GM19240 (cell line): ENCODE data around the gene SKI.

Experiments used
- DNase-seq: peaks from one replicate; pipeline ENCODE4 v3.0.0; 2011; ENCODE audit warnings: low spot score; ENCODE audit not compliant: insufficient read length

The SKI gene

DNA sequence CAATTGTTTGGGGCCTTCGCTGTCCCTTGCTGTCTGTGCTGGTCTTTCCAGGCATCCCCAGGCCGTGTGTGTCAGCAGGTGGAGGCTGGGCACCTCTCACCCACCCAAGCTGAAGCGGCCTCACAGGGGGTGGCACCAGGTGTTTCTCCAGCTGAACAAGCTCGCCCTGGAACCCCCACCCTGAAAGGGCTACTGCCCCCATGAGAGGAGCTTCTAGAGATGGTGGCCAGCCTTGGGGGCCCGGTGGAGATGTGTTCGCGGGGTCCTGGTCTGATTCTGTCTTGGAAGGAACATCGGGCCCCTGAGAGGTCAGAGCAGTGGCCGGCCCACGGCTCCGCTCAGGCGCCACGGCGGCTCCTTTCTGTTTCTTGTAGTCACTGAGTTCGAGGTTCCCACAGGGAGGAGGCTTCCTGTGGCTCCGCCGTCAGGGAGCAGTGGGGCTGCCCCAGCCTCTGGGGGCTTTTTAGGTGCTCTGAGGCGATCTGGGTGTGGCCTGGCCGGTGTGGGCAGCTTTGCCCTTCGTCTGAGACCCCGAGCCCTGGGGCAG is 46.9 kb downstream of the SKI start:
- DNase-seq: no peak

DNA sequence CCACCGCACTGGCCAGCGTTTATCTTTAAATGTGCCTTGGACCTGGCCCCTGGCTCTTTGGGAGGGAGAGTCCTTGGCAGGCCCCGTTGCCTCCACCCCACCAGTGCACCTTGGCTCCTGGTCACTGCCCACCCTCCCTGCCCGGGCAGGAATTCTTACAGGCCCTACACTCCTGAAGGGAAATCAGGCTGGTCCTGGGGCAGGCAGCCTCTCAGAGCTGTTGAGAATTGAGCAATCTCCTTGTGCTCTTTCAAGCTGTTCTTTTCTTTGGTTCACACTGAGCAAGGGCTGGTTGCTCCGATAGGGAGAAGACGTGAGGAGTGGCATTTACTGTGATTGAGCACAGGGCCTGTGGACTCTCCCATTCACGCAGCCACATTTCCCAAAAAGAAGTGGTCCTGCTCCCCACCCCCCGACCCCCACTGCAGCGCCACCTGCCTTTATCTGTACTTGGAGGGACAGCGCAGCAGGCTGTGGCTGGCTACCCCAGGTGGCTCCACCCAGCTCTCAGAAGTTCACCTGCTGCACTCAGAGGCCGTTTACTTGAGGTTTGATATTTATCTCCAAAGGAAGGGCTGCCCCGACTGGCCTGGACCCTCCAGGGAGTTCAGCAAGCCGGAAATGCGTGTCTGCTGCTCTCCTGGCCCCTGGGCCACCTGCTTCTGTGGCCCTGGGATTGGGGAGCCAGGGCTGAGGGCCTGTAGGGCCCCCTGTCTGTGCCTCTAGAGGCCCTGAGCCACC is 47.8 kb downstream of the SKI start:
- no peak for DNase-seq

DNA sequence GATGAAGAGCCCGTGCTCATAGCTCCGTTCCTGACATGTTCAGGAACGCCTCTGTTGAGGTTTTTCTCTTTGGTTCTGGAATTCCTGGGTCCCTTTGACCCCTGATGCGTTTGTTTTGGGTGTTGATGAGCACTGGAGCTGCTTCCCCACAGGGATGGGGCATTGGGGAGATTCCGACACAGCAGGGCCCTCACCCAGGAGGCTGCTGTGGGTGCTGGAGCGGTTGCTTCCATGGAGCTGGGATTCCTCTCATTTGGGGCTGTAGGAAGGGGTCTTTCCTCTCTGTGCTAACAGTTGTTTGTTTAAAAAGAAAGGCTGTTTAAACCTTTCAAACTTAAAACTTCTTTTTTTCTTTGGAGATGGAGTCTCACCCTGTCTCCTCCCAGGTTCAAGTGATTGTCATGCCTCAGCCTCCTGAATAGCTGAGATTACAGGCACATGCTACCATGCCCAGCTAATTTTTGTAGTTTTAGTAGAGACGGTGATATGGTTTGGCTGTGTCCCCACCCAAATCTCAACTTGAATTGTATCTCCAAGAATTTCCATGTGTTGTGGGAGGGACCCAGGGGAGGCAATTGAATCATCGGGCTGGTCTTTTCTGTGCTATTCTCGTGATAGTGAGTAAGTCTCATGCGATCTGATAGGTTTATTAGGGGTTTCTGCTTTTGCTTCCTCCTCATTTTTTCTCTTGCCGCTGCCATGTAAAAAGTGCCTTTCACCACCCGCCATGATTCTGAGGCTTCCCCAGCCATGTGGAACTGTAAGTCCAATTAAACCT is 48.9 kb downstream of the SKI start:
- DNase-seq: no peak

DNA sequence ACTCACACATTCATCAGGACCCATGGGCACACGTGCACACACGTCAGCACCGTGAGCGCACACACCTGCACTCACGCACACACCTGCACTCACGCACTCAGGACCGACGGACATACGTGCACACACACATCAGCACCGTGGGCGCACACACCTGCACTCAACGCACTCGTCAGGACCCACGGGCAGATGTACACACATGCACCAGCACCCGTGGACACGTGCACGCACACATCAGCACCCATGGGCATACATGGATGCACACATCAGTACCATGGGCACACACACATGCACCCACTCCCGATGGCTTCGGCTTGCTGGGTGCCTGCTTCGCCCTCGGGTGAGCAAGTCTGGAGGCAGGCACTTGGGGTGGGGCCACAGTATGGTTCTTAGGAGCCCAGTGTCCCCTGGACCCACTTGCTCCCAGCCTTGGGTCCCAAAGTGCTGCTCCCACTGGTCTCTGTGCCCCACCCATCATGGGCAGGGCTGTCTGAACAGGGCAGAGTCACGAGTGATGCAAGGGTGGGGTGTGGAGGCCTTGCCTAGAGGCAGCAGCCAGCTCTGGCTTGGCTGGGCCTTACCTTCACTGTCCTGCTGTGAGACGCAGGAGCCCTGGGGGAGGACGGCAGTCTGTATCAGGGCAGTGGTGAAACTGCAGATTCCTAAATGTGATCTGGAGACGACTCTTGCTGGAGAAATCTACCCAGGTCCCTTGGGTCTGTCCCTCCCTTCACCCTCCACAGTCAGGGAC is 49.8 kb downstream of the SKI start:
- no peak for DNase-seq

DNA sequence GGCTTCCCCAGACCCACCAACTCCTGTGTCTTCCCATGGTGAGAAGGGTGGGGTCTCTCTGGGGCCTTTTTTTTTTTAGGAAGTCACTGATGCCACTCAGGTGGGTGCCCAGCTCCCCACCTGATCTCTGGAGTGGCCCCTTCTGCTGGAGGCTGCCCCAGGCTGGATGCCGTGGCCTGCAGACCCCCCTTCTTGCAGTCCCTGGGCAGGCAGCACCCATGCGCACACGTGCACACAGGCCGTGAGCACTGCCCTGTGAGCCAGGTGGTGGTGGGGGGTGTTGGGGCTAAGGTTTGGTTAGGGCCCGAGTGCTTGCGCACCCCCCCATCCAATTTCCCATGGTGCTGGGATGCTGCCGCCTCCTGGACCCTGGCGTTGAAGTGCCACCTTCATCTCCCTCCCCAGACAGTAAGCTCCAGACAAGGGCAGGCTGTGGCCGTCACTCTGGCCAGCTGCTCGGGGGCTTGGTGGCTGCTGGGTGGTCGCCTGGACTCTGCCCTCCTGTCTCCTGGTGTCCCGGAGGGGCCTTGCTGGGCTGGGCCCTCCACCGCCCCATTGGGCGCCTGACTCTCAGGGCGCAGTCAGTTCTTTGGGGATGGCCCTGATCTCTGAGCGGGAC is 50.6 kb downstream of the SKI start:
- no peak for DNase-seq

DNA sequence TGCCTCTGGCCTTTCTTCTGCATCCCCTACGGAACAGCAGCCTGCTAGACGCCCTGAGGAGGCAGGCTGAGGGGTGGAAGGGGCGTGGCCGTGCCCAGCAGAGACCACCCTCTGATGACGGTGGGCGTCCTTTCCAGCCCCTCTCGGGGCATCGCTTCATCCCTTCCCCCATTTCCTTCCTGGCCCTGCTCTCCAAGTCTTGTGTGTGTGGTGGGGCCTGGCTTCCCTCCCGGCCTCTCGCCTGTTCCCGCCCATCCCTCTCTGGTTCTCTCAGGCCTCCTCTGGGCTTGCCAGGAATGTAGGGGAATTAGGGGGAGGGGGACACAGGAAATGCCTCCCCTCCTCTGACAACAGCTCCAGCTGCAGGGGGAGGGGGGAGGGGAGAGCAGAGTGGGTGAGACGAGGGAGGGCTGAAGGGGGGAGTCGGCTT is 51.1 kb downstream of the SKI start:
- no peak for DNase-seq

DNA sequence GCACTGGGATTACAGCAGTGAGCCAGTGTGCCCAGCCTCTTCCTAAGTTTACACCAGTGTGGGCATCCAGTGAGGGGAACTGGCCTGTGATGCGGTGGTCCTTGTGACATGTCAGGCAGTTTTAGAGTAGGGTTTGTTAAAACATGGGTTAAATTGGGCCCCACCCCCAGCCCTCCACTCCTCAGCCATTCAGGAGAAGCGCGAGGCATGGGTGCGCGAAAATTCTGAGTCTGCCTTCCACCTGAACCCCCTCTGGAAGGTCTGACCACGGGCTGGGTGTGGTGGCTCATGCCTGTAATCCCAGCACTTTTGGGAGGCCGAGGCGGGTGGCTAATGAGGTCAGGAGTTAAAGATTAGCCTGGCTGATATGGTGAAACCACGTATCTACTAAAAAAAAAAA is 51.7 kb downstream of the SKI start:
- no peak for DNase-seq

DNA sequence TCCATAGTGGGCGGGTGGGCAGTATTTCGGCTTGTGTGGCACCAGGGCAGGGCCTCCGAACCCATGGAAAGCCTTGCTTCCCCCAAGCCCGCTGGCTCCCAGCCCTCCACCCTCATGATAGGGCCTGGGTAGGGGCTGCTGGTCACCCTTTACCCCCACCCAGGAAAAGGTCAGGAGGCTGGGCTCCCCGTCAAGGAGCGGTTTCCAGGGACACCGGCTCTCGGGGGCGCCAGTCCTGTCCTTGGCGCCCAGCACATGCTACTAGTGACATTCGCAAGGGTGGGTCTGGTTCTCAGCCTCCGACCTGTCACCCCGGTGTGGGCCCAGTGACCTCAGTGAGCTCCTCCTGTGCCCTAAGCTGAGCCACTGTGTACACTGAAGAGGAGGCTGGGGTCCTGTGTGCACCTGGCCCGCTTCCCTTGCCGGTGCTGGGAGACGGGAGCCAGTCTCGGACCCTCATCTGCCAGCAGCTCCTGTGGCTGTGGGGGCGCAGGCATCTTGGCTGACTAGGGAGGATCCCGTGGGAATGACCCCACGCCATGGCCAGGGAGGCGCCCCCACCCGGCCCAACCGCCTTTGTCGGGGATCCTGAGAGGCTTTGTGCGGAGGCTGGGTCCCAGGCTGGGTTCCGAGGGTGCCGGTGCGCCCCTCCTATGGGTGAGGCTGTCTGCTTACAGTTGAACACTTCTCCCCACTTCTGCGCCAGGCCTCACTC is 54.6 kb downstream of the SKI start:
- DNase-seq: no peak

DNA sequence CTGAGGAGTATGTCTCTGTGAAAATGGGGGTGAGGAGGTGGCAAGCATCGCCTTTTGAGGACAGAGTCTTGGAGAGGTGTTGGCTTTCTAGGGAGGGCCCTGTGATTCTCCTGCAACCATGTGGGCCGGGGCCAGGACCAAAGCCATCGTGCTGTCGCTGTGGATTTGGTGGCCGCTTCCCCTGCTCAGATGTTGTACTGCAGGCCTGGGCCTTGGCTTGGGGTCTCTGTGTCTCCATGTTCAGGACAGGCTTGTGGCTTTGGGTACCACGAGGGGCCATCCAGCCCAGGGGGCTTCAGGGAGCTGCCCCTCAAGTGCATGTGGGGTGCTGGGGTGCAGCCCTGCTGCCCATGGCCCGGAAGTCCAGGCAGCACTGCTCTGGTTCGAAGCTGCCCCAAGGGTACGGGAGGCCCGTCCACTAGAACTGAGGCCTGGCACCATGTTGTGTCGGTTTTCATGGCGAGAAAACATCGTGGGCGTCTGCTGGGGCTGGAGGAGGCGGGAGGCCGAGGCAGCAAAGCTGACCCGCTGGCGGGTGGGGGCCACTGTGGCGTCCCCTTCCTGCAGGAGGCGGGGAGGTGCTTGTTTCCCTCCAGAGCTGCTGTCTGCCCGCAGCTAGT is 55.4 kb downstream of the SKI start:
- DNase-seq: no peak

DNA sequence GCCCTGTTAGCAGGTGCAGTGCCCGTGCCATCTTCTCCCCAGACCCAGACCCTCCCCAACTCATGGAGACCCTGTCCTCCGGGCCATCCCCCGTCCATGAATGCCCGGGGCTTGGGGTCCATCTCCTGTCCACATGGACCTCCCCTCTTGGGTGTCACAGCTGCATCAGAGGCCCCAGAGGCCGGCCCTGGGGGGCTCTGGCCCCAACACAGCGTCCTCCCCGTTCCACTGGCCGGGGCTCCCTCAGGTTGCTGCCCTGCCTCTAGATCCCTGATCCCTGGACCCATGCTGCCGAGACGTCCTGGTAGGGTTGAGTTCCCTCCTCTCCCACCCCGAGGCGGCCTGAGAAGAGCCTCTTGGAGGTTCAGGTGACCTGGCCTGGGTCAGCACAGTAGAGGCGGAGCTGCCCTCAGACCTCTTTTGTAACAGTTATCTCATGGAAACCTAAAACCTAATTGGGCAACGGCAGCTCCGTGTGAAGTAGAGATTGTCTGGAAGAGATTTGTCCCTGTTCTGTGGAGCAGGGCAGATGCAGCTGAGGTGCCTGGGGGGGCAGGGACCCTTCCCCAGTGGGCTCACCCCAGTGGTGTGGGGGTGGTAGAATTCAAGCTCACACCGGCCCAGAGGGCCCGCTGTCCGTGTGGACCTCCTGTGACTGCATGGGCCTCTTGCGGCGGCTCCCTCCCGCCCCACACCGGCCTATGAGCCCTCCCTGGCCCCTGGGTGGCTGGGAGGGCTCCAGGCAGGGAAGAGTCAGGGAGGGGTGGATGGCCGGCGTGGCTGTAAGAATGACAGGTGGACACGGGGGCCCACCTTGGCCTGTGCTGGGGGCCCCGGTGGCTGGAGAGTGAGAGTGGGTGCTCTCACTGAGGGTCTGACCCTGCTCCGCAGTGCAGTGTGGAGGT is 56.1 kb downstream of the SKI start:
- DNase-seq: no peak

DNA sequence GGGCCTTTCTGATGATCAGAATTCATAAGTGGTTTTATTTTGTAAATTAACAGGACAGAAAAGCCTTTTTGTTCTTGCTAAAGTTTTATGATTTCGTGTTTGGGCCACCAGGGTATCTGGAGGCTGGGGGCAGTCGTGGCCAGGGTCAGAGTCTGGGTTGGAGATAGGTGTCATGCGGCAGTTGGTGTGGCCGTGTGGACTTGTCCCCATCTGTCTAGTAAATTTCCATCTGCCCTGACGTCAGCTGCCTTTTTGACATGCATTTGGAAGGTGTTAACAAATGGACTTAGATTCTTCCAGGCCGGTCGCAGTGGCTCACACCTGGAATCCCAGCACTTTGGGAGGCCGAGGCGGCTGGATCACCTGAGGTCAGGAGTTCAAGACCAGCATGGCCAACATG is 56.8 kb downstream of the SKI start:
- no peak for DNase-seq

DNA sequence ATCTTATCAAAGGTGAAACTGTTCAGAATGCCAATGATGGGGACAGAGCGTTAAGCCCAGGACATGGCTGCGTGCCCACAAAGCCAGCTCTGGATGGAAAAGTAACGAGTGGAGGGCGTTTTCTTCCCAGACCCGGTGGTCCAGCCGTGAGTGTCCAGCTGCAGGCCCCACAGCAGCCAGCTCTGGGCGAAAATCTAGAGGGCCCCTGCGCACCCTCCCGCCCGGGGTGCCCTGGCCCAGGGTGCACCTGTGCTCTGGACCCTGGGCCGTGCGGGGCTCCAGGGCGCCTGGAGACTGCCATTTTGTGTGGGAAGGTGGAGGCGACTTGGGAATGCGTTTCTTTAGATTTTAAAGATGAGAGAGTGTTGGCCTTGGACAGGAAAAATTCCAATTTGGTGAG is 58.8 kb downstream of the SKI start:
- DNase-seq: no peak

DNA sequence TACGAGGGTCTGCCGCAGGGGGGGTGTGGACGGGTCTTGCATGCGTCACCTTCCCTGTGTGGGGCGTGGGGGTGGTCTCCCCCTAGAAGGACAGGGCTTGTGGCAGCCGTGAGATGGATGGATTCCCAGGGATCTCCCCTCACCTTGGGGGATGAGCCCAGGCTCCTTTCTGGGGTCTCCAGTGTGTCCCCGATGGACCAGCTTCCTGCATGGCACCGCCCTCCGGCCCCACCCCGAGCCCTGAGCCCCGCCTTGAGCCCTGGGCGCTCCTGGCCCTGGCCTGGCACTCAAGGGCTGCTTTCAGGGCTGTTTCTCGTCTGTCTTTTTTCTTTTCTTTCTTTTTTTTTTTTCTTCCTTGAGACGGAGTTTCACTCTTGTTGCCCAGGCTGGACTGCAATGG is 59.5 kb downstream of the SKI start:
- no peak for DNase-seq

DNA sequence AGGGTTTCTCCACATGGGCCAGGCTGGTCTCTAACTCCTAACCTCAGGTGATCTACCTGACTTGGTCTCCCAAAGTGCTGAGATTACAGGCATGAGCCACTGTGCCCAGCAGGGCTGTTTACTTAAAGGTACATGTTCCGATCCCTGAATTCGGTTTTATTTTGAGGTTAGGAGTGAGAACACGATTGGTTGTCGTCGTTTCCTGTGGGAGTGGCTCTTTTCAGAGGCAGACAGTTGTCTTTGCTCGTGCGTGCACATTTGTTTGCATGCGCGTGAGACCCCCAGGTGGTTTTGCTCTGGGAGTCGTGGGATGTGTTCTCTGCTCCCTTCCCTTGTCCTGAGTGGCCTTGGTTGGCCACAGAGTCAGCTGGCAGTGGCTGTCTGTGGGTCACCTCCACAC is 60.2 kb downstream of the SKI start:
- no peak for DNase-seq

DNA sequence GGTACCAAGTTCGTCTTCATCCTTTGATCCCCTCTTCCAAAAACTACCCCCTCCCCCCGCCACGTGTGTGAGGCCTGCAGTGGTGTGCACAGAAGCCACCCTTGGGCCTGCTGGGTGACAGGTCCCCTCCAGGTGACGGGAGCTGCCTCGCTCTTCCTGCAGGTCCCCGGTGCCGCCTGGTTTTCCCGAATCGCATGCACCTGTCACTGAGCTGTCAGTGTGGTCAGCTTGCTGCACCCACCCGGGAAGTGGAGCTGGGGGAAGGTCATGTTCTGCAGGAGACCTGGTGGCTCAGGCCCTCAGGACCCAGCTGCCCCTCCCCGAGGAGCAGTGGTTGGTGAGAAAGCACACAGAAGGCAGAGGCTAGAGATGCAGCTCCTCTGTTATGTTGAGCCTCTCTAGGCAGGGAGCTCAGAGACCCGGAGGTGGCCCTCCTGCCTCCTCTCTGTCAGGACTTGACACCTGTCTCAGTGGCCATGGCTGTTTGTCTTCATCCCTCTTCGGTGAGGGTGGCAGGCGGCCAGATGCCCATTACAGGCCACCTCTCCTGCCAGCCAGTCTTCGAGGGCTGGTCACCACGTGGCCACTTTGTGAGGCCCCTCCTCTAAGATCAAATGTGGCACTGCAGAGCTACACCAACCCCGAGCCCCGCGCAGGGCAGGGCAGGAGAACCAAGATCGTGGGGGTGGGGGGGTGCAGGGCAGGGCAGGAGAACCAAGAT is 60.9 kb downstream of the SKI start:
- DNase-seq: no peak

DNA sequence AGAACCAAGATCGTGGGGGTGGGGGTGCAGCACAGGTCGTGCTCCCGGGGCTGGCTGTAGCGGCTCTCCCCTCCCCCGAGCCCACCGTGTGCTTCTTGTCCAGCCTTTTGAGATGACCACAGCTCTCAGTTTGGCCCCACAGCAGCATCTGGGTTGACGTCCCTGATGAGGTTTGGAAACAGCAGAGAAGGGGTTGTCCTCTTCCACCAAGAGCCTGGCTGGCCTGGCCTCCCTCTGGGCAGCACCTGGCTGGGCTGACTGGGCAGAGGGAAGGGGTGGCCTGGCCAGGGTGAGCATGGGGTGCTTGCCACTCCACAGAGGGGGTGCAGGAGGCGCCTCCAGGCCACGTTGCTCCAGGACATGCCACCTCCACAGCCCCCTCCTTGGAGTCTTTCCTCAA is 61.5 kb downstream of the SKI start:
- DNase-seq: no peak

DNA sequence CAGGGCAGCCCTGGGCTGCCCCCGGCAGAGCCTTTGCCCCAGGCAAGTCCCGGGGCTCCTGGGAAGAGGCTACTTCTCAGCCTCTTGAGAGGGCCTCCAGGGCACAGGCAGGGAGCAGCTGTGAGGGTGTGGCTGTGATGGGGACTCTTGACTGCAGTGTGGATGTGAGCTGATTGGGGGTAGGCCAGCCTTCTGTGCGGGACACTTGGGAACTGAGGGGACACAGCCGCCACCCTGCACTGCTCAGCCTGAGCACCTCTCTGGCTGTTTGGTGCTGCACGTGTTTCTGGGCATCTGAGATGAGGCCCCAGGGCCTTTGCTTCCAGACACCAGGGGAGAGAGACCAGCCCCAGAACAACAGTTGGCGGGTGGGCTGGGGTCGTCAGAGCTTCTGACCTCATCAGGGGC is 62.1 kb downstream of the SKI start:
- DNase-seq: no peak

DNA sequence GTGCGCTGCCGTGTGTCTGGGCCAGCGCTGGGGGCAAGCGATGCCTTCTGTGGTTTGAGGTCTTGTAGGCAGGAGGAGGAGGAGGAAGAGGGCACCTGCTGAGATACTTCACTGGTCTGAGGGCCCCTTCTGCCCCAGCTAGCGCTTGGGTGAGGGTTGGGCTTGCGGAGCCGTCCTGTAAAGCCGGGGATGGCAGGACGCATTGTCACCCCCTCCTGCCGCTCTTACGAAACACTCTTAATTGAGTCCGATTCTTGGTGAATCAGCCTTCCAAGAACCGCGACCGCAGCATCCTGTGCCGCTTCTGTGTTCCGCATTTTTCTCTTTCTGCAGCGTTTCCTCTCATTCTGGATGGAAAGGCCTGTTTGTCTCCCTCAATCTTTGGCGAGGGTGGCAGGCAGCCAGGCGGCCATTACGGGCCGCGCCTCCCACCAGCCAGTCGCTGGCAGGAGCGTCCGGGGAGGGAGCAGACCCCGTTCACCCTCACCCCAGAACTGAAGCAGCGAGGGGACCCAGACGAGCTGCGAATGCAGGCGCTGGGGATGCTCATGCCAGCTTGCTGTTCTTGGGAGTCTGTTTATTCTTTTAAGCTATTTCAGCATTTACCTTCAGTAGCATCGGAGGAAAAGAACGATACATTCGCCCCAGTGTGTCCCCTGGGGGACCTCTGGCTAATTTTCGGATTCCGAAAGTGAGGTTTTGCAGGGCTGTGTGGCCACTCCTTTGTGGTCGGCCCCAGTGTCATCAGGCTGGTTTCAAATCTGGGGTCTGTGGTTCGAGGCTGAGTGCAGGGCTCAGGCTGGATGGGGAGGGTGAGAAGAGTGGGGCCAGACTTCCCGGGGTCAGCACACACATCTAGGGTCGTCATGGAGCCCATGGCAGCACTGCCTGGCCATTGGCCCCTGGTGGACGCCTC is 62.7 kb downstream of the SKI start:
- DNase-seq: no peak
